MG63 (cell line): ENCODE results near the gene CCDC181. TPM values are rescaled to one million over a fixed set of nuclear protein-coding genes. Genes with fewer than 3 reads are reported as not detected.

Experiments
- DNase-seq: peaks from one replicate; pipeline ENCODE4 v3.0.0-alpha.2; 2020
- H3K27me3 ChIP-seq: fragments of 250-450 bp; sonication (Bioruptor Pico); 2 replicates; pipeline ENCODE4 v1.5.1; 2020; ENCODE audit warnings: mild to moderate bottlenecking, moderate library complexity
- H3K36me3 ChIP-seq: fragments of 250-450 bp; sonication (Bioruptor Pico); 2 replicates; pipeline ENCODE4 v1.5.1; 2020; ENCODE audit warnings: mild to moderate bottlenecking, moderate library complexity
- H3K4me3 ChIP-seq: fragments of 250-450 bp; sonication (Bioruptor Pico); 2 replicates; pipeline ENCODE4 v1.5.1; 2020; ENCODE audit warnings: mild to moderate bottlenecking, moderate library complexity
- H3K9me3 ChIP-seq: fragments of 250-450 bp; sonication (Bioruptor Pico); 2 replicates; pipeline ENCODE4 v1.5.1; 2020; ENCODE audit warnings: mild to moderate bottlenecking, moderate library complexity
- total RNA-seq: library from RNA; depleted of rRNA; stranded (reverse); fragments of >200 nt; shearing (Covaris generic); gene quantifications from 2 replicates; pipeline ENCODE4 v1.2.3, GENCODE V29; 2014; ENCODE audit warnings: low replicate concordance; rRNA removed

CCDC181 gene
- total RNA-seq, 1 experiment from 2014 or later: not detected

DNA sequence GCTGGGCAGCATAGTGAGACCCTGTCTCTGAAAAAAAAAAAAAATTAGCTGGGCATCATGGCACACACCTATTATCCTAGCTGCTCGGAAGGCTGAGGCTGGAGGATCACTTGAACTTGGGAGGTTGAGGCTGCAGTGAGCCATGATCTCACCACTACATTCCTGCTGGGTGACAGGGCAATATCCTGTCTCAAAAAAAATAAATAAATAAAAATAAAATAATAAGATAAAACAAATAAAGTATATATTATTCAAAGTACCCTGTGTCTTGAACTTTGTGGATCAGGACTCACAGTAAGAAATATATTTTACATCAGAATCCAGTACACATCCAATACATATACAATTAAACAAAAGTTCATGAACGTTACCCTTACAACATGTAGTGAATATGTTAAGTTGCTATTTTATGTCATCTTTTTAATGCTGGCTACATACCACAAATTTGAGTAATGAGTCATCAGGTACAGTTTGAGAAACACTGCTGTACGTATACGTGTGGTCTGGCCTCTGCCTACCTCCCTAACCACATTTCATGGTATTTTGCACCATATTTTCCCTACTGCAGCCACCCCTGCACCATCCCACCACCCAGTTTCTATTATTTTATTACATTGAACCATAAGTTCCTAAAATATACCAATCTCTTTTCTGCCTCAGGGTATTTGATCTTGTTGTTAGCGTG, 64.1 kb downstream of the CCDC181 start:
- Histone ChIP-seq H3K4me3 (no peak overlapping the region), H3K36me3 (peaks cover 4% of the 10 kb centered on the region; the same call in 1 of the 2 replicates), H3K9me3 (peaks cover 15% of the 10 kb centered on the region), H3K27me3 (no peaks in the 10 kb centered on the region)
- peak; percentile 46 for DNase-seq

DNA sequence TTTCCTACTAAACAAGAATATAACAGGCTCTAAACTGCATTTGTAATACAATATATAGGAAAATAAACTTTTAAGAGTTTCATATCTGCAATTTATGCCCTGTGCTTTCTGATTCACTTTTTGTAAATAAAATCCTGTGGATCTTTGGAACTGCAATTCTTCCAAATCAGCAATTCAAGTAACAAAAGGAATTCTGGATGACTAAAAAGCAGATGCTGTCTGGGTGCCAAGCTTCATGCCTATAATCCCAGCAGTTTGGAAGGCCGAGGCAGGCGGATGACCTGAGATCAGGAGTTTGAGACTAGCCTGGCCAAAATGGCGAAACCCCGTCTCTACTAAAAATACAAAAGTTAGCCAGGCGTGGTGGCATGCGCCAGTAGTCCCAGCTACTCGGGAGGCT, 66.0 kb downstream of the CCDC181 start:
- no peaks in the 10 kb centered on the region for H3K27me3 ChIP-seq
- peak; percentile 49 for DNase-seq
- peaks cover 15% of the 10 kb centered on the region for H3K9me3 ChIP-seq
- H3K36me3 ChIP-seq: peaks cover 4% of the 10 kb centered on the region; the same call in 1 of the 2 replicates
- no peak overlapping the region for H3K4me3 ChIP-seq

DNA sequence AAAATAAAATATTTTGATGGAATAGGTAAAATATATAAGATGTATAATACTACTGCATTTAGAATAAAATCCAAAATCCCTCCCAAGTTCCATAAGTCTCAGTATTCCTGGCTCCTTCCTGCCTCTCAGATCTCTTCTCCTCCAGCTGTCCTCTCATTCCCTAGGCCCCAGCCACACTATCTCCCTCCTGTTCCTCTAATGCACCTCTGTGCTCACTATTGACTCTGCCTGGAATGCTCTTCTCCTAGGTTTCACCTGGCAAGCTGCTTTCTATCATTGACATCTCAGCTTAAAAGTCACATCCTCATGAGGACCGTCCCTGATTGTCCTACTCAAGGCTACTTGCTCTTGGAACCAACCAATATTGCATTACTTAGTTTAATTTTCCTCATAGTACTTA, 66.9 kb downstream of the CCDC181 start:
- Histone ChIP-seq H3K36me3 (peaks cover 4% of the 10 kb centered on the region; the same call in 1 of the 2 replicates), H3K4me3 (no peak overlapping the region), H3K27me3 (no peaks in the 10 kb centered on the region), H3K9me3 (peaks cover 10% of the 10 kb centered on the region)
- no peak for DNase-seq

DNA sequence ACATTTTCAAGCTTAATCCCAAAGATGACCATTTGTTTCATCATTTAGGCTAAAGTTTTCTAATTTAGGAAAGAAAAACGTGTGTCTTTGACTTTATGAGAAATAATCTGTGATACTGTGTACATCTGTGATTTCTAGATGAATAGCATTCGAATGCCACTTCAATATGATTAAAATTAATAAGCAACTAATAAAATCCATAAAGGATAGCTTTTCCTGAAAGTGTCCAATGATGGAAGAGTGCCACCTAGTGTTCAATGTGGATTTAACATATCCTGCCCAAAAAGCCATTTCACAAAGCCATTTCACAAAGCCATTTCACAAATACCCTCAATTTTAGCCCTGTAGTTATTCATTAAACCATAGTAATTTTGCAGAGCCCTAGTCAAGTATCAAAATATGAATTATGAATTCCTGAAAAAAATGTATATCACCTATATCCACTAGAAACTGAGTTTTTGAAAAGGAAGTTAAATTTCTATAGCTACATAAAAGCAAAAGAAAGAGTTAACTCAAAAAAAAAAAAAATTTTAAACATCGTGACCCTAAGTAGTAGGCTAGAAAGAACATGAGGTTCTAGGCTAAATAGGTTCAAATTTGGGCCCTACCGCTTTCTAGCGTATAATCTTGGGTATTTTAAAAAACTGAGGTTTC, 78.8 kb downstream of the CCDC181 start:
- Histone ChIP-seq H3K9me3 (peaks cover 4% of the 10 kb centered on the region), H3K27me3 (no peaks in the 10 kb centered on the region), H3K4me3 (no peak overlapping the region), H3K36me3 (no peaks in the 10 kb centered on the region)
- no peak for DNase-seq

DNA sequence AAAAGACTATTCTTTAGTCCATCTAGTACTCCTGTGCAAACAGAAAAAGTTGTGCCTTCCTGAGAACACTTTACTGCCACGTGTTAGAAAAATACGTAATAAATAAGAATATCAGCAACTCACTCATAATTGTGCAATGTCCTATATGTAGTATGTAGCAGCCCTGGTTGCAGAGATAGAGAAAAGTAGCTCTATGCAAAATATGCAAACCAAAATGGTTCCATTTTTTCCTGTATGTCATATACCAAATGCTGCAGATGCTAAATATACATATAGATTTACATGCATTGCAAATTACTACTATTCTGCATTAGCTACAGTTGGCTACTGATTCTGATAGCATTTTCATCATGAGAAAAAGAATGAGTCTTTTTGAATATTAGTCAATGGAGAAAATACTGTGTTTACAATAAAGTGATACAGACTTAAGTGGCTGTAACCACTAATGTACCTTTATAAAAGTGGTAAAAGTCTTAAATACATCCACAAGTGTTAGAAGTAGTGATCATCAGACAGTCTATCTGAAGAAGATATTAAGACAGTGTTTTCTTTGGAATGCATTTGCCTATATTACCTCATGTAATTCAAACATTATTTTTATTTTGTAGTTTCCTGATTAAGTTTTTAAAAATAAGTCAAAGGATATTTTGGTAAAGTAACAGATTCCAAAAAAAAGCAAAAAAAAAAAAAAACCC, 79.4 kb downstream of the CCDC181 start:
- Histone ChIP-seq H3K4me3 (no peak overlapping the region), H3K27me3 (no peaks in the 10 kb centered on the region), H3K9me3 (no peaks in the 10 kb centered on the region; the same call in 1 of the 2 replicates), H3K36me3 (no peaks in the 10 kb centered on the region)
- no peak for DNase-seq

DNA sequence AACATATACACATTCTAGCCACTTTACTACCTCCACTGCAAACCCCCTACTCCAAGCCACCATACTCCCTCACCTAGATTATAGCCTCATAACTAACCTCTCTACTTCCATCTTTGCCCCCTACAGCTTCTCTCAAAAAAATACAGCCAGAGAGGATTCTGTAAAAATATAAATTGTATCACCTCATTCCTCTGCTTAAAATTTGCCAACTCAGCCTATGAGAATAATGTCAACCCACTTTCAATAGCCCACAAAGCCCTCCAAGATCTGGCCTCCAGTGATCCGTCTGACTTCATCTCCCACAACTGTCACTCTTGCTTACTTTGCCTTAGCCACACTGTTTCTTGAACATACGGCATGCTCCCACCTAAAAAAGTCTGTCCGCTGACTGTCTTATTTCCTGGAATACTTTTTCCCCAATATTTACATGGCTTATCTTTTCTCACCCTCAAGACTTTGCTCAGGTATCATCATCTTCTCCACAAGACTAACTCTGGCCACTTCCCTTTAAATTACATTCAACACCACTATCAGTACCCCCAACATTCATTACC, 81.2 kb downstream of the CCDC181 start:
- DNase-seq: no peak
- Histone ChIP-seq H3K4me3 (no peak overlapping the region), H3K27me3 (no peaks in the 10 kb centered on the region), H3K36me3 (no peaks in the 10 kb centered on the region), H3K9me3 (no peaks in the 10 kb centered on the region)

DNA sequence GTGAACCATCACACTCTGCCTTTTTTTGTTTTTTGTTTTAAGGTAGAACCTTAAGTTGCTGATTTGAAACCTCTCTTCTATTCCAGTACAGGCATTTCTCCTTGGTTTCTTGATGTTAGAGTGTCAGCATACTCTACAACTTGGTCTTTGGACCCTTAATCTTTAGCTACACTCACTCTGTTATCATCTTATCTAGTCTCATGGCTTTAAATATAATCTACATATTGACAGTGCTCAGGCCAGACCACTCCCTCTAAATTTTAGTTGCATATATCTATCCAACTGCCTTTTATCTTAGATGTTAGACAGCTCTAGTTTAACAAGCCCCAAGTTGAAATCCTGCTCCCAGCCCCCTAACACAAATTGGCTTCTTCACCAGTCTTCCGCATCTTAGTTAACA, 81.8 kb downstream of the CCDC181 start:
- H3K36me3 ChIP-seq: no peaks in the 10 kb centered on the region
- DNase-seq: no peak

More for the DNA sequence above, 81.8 kb downstream of the CCDC181 start:
- Histone ChIP-seq H3K9me3 (no peaks in the 10 kb centered on the region), H3K4me3 (no peak overlapping the region), H3K27me3 (no peaks in the 10 kb centered on the region)

Other genes with a start within 250 kb of the CCDC181 start
- 10.0 and 18.6 TPM in 2 replicates for gene NME7, start 59.7 kb downstream of the CCDC181 start, total RNA-seq
- 33.2 and 36.4 TPM in 2 replicates for gene BLZF1, start 59.3 kb downstream of the CCDC181 start, total RNA-seq
- 6.1 and 10.3 TPM in 2 replicates for gene SLC19A2, start 58.5 kb upstream of the CCDC181 start, total RNA-seq
- not detected in 2 replicates for gene F5, start 159.0 kb upstream of the CCDC181 start, total RNA-seq
- gene SELP, start 202.7 kb upstream of the CCDC181 start, total RNA-seq: not detected in 2 replicates